ENCODE measurements around the gene SH3PXD2A. TPM values are rescaled to one million over a fixed set of nuclear protein-coding genes. Genes with fewer than 3 reads are reported as not detected.

Gene SH3PXD2A
- total RNA-seq, 1 experiment from 2014 or later = 0.48 TPM

DNA sequence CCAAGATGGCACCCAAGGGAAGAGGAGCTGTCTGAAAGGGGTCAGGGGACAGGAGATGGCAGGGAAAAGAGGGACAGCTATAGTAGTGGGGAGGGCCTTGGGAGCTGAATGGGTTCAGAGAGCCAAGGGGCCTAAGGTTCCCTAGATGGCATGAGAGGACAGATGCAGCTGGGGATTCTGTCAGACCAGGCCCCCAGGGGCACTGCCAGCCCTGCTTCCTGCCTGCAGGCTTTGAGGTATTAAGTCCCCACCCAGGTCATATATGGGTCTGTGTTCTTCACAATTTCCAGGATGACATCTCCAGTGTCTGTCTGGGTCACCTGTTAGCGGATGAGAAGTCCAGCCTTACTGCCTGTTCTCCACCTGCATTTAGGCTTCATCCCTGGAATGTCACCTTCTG lies 305.1 kb downstream of the SH3PXD2A start:
- in situ Hi-C loops (cut with HindIII; ENCODE audit: low pct_unique_long_range_greater_than_20kb, low sequenced_read_pairs) = no loop called here
- DNase-seq (ENCODE audit: low read depth, low spot score) = no peak

DNA sequence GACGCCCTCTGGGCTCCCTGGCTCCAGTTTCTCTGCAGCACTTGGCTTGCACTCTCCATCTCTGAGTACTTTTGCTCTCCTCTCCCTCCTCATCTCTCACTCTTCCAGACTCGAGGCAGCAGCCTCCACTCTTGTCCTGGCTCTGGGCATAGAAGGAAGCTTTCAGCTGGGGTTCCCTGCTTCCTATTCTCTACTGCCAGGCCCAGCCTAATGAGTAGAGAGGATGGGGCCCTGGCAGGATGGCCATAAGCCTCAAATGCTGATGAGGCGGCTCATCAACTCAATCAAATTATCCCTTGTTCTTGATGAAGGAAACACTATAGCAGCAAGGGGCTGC lies 306.1 kb downstream of the SH3PXD2A start:
- no peak for DNase-seq (ENCODE audit: low read depth, low spot score)
- in situ Hi-C loops (cut with HindIII; ENCODE audit: low pct_unique_long_range_greater_than_20kb, low sequenced_read_pairs) = no loop called here

DNA sequence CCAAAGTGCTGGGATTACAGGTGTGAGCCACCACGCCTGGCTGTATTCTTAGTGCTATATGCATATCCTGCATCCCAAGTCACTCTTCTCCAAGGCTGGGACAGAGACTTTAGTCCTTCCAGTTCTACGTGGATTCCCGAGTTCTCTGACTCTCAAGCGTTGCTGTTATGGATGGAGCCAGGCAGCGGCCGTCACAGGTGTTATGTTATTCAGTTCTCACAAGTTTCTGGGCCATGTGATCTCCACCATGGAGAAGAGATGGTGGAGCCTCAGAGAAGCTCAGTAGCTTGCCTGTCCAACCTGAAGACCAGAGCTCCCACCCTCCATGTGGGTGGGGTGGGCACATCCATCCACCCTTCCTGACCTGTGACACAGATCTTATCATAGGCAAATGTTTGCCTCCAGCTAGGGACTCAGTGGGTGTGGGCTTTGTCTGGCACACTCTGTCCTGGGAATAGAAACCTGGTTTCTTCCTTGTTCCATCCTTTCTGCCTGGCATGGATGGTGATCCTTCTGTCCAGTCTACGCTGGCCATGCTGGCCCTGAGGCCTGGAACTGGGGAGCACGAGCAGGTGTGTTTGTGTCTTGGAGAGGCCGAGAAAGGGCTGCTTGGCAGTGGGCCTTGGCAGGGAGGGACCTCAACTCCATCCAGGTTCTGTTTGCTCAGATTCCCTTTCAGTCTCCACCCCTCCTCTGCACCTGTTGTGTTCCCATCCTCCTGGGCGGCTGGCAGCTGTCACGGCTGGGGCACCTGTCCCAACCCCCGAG lies 306.6 kb downstream of the SH3PXD2A start:
- DNase-seq (ENCODE audit: low read depth, low spot score) = no peak
- in situ Hi-C loops (cut with HindIII; ENCODE audit: low pct_unique_long_range_greater_than_20kb, low sequenced_read_pairs) = no loop called here

DNA sequence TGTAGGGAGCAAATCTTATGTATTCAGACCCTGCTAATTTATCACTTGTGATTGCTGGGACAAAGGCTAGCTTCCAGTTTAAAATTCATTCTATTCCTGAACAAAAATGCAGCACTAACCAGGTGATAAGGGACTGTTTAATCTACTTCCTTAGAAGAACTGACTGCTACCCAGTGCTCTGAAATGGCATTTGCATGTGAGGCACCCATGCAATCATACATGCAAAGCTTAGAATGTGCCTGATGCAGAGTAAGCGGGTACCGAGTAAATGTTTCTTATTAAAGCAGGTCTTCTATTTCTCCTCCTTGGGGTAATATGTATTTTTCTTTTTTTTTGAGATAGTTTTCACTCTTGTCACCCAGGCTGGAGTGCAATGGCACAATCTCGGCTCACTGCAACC lies 307.4 kb downstream of the SH3PXD2A start:
- in situ Hi-C loops (cut with HindIII; ENCODE audit: low pct_unique_long_range_greater_than_20kb, low sequenced_read_pairs) = no loop called here
- DNase-seq (ENCODE audit: low read depth, low spot score) = no peak

DNA sequence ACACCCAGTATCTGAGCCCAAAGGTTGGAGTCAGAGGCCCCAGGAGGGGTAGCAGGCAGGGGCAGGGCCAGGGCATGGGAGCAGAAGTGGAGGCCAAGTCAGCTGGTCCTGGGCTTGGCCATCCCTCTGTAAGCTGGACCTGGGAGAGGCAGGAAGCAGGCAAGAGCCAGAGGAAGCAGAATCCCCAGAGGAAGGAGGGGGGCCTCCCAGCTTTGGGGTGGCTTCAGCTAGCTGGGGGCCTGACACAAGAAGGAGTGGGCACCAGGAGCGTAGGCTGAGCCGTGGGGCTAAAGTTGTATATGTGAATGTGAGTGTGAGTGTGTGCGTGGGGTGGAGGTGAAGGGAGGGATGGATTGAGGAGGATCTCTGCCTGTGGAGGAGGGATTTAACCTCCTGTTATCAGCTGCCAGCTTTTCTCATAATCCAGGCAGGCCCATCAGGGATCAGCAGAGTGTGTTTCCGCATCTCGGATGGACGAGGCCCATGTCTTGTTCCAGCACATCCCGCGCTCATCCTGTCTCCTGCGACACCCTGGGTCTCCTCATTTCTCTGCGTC lies 307.9 kb downstream of the SH3PXD2A start:
- no peak for DNase-seq (ENCODE audit: low read depth, low spot score)
- in situ Hi-C loops (cut with HindIII; ENCODE audit: low pct_unique_long_range_greater_than_20kb, low sequenced_read_pairs) = no loop called here

DNA sequence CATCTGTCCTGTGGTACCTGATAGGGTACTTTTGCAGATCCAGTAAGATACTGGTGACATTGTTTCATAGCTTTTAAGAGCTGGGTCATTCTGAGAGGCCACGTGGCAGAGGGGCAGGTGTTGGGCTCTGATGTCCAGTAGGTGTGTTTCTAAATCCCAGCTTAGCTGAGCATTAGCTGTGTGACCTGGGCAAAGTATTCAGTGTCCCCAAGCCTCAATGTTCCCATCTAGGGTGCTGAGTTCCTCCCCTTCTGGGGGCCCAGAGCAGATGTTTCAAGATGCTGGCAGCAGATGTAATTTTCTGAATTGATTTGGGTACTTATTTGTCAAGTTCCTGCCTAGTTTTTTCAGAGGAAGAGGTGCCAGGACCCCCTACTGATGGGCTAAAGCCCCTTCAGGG lies 309.0 kb downstream of the SH3PXD2A start:
- in situ Hi-C loops (cut with HindIII; ENCODE audit: low pct_unique_long_range_greater_than_20kb, low sequenced_read_pairs) = no loop called here
- DNase-seq (ENCODE audit: low read depth, low spot score) = no peak

DNA sequence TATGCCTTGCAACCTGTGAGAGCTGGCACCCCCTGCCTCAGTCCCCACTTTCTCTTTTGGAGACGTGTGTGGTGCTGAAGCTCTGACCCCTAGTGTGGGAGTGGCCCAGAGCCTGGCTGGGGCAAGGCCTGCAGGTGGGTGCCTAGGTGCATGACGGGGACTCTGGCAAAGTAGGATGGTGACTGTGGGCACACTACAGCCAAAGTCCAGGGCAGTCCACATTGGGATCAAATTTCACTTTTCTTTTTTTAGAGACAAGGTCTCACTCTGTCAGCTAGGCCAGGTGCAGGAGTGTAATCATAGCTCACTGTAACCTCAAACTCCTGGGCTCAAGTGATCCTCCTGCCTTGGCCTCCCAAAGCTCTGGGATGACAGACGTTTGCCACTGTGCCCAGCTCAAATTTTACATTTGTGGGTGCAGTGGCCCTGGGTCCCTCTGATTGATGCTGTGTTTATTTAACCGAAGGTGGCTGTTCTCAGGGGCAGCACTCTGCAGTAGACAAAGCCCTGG lies 309.6 kb downstream of the SH3PXD2A start:
- in situ Hi-C loops (cut with HindIII; ENCODE audit: low pct_unique_long_range_greater_than_20kb, low sequenced_read_pairs) = no loop called here

DNA sequence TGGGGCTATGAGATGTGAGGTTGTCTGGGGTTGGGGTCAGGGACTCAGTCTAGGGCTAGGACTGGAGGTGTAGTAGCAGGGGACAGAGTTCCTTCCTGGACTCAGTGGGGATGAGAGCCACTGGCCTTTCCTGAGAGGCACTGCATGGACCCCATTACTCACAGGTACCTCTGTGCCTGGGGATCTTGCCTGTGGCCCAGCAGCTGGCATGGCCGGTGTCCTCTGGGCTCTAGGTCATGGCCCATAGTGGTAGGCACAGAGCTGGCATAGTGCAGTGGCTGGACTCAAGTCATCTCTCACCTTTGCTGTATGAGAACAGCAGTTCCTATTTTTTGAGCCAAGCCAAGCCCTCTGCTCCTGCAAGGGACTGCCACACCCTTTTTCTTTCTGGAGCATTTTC lies 310.0 kb downstream of the SH3PXD2A start:
- in situ Hi-C loops (cut with HindIII; ENCODE audit: low pct_unique_long_range_greater_than_20kb, low sequenced_read_pairs) = no loop called here
- no peak for DNase-seq (ENCODE audit: low read depth, low spot score)

More for the DNA sequence above, 309.6 kb downstream of the SH3PXD2A start:
- DNase-seq (ENCODE audit: low read depth, low spot score) = no peak

DNA sequence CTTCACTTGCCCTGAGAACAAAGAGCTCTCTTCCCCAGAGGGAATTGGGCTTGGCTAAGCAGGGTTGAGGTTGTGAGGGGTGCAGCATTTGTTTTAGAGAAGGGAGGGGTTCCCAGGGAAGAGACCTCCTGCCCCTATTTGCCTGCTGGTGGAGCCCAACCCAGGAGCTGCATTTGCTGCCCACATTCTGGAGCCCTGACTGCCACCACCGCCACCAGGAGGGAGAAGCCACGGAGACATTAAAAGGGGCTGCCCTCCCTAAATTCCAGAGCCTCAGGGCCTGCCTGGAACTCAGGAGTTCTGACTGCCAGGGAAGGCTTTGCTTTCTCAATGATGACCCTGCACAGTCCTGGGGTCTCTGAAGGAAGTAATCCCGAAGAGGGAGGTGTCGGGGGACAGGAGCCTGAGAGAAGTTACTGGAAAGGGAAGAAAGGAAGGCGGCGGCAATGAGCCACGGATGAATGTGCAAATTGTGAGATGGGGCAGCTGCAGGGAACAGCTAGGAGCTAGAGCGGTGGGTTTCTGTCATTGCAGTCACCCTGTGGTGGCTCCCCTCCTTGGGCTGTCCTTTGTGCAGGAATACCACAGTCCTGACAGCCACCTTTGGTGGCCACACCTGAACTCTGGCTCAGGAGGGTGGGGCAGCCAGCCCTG lies 310.6 kb downstream of the SH3PXD2A start:
- in situ Hi-C loops (cut with HindIII; ENCODE audit: low pct_unique_long_range_greater_than_20kb, low sequenced_read_pairs) = no loop called here
- DNase-seq (ENCODE audit: low read depth, low spot score) = no peak

Small RNAs within 50 kb of the gene (small RNA-seq; reads per million reads assigned to genes)
- 0 reads per million in 2 experiments for gene RF00019

Other genes with a start within 250 kb of the SH3PXD2A start
- 20.4 and 23.6 TPM in 2 replicates for gene STN1, start 62.6 kb upstream of the SH3PXD2A start, total RNA-seq (2014; rRNA removed; shearing (Covaris generic))
- 29.0 and 31.6 TPM in 2 replicates for gene SLK, start 111.6 kb upstream of the SH3PXD2A start, total RNA-seq (2014; rRNA removed; shearing (Covaris generic))
- gene COL17A1, start 230.3 kb upstream of the SH3PXD2A start, total RNA-seq (2014; rRNA removed; shearing (Covaris generic)) = 0.43 and 0.45 TPM in 2 replicates